ENCODE data around the gene PPFIA3.

The PPFIA3 gene

DNA sequence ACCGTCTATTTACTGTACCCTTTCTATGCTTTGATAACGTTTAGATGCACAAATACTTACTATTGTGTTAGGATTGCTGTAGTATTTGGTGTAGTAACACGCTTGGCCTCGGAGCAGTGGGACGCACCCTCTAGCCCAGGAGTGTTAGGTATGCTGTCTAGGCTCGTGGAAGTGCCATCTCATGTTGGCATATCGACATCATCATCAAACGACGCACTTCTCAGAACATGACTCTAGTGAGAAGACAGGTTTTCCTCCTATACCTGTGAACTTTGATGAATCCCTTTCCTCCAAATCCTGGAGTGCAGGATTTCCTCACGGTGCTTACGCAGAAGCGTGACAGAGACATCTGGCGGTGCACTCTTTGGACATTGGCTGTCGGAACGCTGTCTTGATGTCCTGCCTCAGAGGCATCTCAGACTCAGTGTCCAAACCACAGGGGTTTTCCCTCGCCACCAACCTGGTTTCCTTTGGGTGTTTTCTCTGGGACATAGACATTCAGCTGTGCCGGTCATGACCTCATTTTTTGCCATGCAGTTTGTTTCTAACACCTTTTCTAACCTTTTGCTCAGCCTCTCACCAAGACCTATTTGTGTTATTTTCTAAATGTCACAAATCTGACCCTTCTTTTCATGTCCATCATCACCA, 27.8 kb upstream of the PPFIA3 start:
- TF ChIP-seq JUND (IDR thresholded peaks at IDR 0.05; ENCODE audit: low read depth): no peak
- in situ Hi-C loops (cut with HindIII; ENCODE audit: low pct_unique_long_range_greater_than_20kb, low sequenced_read_pairs): no loop called here
- no peak for DNase-seq (ENCODE audit: low read depth in 1 of 2, low spot score in 1 of 2)

DNA sequence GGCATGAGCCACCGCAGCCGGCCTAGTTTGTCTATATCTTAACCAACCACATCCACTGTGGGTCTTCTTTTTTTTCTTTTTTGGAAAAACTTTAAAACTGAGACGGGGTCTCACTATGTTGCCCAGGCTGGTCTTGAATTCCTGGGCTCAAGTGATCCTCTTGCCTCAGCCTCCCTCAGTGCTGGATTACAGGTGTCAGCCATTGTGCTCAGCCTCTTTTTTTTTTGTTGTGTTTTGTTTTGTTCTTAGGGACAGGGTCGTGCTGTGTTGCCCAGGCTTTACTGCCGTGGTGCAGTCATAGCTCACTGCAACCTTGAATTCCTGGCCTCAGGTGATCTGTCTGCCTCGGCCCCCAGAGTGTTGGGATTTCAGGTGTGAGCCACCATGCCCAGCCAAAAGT, 26.7 kb upstream of the PPFIA3 start:
- in situ Hi-C loops (cut with HindIII; ENCODE audit: low pct_unique_long_range_greater_than_20kb, low sequenced_read_pairs): no loop called here
- DNase-seq (ENCODE audit: low read depth in 1 of 2, low spot score in 1 of 2): no peak
- TF ChIP-seq JUND (IDR thresholded peaks at IDR 0.05; ENCODE audit: low read depth): no peak

DNA sequence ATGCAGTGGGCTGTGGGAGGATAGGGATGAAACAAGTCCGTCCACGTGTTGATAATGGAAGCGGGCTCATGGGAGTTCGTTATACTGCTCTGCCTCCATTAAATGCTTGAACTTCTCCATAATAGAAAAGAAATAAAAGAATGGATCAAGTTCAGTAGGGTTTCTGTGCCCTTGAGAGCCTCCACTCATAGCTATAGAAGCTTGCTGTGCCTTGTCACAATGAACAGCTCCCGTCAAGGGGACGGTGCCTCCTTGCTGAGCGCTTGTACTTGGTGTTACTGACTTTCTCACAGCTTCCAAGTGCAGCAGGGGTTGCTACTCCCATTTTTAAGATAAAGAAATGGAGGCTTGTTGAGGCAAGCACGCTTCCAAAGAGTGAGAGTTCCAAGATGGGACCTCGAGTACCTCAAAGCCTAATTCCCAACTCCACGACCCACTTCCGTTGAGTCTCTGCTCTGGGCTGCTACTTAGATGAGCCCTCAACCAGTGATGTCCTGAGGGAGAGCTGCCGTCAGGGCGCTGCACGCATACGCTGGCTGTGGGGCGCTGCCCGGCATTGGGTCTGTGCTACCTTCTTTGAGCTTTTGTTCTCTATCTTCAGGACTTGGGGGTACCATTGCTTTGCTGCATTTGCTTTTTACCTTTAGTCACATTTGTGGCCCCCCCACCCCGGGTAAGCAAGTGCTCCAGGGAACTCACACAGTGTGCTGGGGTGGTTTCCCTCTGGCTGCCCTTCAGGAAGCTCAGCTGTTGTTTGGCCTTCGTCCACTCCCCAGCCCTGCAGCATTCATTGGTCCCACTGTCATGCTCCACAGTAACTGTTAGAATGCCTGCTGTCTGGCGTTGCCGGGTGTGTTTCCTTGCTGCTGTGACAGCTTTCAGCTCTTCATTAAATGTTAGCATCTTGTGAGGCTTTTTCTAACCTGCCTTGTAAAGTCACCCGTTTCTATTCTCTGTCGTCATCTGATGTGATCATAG, 24.6 kb upstream of the PPFIA3 start:
- TF ChIP-seq JUND (IDR thresholded peaks at IDR 0.05; ENCODE audit: low read depth): no peak
- DNase-seq (ENCODE audit: low read depth in 1 of 2, low spot score in 1 of 2): no peak
- in situ Hi-C loops (cut with HindIII; ENCODE audit: low pct_unique_long_range_greater_than_20kb, low sequenced_read_pairs): no loop called here

DNA sequence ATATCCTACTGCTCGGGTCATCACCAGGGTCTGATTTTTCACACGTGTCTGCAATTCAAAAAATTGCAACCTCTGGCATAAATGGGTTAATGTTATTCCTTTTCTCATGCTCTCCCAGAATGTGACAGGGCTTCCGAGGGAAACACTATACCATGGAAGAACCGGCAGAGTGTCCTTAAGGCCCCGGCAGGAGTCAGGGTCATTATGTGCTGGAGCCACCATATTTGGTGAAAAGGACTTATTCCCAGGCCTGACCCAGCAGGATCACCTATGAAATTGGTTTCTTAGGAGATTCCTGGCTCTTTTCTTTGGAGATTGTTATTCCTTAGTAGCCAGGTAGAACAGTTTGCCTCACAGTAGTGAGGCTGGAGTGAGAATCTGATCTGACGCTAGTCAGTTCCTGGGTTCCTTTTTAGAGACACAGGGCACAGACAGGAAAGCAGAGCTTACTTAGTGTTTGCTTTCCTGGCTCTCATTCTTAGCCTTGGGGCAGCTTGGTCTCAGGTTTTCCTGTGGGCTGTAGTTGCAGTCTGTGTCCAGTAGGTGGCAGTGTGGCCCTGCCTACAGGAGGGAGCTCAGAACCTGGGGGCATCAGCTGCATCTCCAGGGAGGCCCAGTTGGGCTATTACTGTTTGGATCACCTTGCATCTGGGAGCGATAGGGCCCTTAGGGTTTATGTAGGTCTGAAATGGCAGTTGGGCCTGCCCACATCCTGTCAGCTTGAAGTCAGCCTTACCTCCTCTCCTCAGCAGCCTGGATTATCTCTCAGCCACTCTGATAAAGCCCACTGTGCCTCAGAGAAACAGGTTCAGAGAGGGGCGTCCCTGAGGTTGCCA, 21.7 kb upstream of the PPFIA3 start:
- TF ChIP-seq JUND (IDR thresholded peaks at IDR 0.05; ENCODE audit: low read depth): no peak
- peak; percentile 66 to 93 for DNase-seq (ENCODE audit: low read depth in 1 of 2, low spot score in 1 of 2)
- in situ Hi-C loops (cut with HindIII; ENCODE audit: low pct_unique_long_range_greater_than_20kb, low sequenced_read_pairs): no loop called here

DNA sequence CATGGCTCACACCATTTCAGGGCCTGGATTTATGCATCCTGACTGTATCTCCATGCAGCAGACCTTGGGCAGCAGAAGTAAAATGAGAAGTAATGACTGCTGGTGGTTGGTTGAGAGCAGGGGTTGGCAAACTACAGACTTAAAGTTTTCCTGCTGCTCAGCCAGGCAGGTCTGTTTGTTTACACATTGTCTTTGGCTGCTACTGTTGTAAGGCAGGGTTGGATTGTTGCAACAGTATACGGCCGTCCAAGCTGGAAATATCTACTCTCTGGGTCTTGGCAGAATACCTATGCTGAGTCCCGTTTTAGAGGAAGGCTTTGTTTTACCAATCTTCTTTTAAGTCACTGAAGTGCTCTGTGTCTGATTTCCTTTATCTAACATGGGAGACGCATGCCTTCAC, 20.5 kb upstream of the PPFIA3 start:
- no peak for TF ChIP-seq JUND (IDR thresholded peaks at IDR 0.05; ENCODE audit: low read depth)
- DNase-seq (ENCODE audit: low read depth in 1 of 2, low spot score in 1 of 2): peak in 1 of 2 experiments; percentile 57
- in situ Hi-C loops (cut with HindIII; ENCODE audit: low pct_unique_long_range_greater_than_20kb, low sequenced_read_pairs): no loop called here

DNA sequence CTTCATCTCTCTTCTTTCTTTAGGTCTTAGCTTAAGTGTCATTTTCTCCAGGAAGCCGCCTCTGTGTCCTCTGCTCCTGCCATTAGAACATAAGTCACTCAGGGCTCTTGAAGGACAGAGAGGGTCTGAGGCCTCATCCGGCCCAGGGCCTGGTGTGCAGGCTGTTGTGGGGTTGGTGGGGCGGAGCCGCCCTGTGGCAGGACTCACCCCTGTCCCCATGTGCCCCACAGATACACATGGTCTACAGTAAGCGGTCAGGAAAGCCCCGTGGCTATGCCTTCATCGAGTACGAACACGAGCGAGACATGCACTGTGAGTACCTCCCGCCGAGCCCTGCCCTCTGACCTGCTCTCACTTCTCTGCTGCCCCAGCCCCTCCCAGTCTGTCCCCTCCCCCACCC, 18.2 kb upstream of the PPFIA3 start:
- in situ Hi-C loops (cut with HindIII; ENCODE audit: low pct_unique_long_range_greater_than_20kb, low sequenced_read_pairs): no loop called here
- no peak for TF ChIP-seq JUND (IDR thresholded peaks at IDR 0.05; ENCODE audit: low read depth)

DNA sequence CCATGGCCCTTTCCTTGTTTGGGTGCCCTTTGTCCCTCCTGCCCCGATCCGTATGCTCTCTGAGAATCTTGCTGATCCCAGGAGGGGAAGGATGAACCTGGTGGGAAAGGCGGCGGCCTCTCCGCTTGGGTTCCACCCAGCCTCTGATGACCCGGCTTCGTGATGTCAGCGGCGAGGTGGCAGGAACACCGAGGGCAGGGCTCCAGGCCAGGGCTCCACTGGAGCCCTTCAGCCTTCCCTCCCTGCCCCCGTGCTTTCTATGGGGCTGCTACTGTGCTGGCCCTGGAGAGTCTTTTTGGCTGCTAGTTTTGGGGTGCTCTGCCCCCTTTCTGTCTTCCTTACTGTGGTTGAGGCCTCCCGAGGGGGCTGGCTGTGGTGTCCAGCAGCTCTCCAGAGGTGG, 17.0 kb upstream of the PPFIA3 start:
- TF ChIP-seq JUND (IDR thresholded peaks at IDR 0.05; ENCODE audit: low read depth): no peak
- DNase-seq (ENCODE audit: low read depth in 1 of 2, low spot score in 1 of 2): no peak
- in situ Hi-C loops (cut with HindIII; ENCODE audit: low pct_unique_long_range_greater_than_20kb, low sequenced_read_pairs): no loop called here

More for the DNA sequence above, 18.2 kb upstream of the PPFIA3 start:
- no peak for DNase-seq (ENCODE audit: low read depth in 1 of 2, low spot score in 1 of 2)

DNA sequence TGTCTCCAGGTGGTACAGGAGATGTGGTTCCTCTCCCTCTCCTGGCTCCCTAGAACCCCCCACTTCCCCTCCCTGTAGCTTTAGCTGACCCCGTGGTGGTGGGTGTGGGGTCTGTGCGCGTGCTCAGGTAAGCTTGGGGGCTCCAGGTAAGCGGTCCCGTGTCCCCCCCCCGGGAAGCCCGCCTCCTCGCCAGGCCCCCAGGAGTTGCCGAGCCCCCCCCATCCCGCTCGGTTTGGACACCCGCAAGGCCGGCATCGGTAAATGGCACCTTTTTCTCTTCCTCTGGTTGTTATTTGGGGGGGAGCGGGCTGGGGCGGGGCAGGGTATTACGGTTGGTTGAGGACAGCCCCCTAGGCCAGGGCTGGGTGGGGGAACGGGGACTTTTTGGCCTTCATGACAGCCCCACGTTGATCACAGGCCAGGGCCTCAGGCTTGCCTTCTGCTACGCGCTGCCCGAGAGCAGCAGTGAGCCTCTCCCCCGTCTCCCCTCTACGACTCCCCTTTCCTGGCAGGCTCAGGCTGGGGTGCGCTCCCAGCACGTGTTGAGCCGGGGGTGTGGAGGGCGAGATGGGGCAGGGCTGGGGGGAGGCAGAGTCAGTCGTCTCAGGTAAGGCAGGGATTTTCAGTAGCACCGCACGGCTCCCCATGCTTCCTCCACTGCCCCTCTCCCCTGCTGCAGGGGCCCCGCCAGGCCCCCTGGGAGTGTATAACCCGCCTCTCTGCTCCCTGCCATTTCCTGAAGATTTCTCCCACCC, 15.8 kb upstream of the PPFIA3 start:
- no peak for TF ChIP-seq JUND (IDR thresholded peaks at IDR 0.05; ENCODE audit: low read depth)
- no peak for DNase-seq (ENCODE audit: low read depth in 1 of 2, low spot score in 1 of 2)
- in situ Hi-C loops (cut with HindIII; ENCODE audit: low pct_unique_long_range_greater_than_20kb, low sequenced_read_pairs): no loop called here

DNA sequence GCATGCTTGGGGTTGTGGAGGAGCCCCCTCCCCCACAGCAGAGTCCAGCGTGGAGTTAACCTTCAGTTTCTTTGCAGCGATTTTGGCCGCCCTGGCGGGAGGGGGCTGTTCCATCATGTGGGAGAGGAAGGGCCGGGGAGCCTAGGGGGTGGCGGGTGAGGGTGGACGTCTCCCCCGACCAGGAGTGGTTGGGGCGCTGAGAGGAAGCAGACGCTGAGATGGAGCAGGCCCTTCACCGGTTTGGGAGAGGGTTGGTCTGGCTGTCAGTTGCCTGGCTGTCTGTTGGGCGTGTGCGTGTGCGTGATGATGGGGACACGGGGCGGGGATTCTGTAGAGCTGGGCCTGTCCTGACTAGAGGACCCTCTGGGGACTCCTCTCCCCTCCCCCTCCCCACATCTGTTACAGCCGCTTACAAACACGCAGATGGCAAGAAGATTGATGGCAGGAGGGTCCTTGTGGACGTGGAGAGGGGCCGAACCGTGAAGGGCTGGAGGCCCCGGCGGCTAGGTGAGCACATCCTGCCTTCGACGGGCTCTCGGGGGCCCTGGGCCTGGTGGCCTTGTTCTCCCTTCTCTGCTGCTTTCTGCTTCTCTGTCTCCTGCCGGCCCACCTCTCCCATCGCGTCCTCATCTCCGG, 15.0 kb upstream of the PPFIA3 start:
- no peak for TF ChIP-seq JUND (IDR thresholded peaks at IDR 0.05; ENCODE audit: low read depth)
- DNase-seq (ENCODE audit: low read depth in 1 of 2, low spot score in 1 of 2): no peak
- in situ Hi-C loops (cut with HindIII; ENCODE audit: low pct_unique_long_range_greater_than_20kb, low sequenced_read_pairs): no loop called here

DNA sequence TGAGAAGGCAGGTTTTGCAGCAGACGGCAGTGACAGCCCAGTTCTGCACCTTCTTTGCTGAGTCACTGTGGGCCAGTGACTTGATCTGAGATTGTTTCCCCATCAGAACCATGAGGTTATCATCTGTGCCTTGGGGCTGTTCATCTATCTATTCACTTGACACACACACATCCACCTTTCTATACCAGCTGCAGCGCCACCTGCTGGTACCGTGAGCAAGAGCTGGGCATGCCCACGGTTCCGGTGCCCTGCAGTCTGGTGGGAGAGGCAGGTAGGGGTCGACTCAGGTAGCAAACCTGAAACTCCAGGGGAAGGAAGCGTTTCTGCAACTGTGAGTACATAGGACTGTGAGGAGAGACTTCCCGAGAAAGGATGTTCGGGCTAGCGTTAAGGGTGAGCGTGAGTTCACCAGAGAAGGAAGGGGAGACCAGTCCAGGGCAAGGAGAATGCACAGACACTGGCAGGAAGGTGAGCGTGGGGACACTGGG, 12.7 kb upstream of the PPFIA3 start:
- no peak for TF ChIP-seq JUND (IDR thresholded peaks at IDR 0.05; ENCODE audit: low read depth)
- in situ Hi-C loops (cut with HindIII; ENCODE audit: low pct_unique_long_range_greater_than_20kb, low sequenced_read_pairs): no loop called here
- peak in 1 of 2 experiments; percentile 56 for DNase-seq (ENCODE audit: low read depth in 1 of 2, low spot score in 1 of 2)

DNA sequence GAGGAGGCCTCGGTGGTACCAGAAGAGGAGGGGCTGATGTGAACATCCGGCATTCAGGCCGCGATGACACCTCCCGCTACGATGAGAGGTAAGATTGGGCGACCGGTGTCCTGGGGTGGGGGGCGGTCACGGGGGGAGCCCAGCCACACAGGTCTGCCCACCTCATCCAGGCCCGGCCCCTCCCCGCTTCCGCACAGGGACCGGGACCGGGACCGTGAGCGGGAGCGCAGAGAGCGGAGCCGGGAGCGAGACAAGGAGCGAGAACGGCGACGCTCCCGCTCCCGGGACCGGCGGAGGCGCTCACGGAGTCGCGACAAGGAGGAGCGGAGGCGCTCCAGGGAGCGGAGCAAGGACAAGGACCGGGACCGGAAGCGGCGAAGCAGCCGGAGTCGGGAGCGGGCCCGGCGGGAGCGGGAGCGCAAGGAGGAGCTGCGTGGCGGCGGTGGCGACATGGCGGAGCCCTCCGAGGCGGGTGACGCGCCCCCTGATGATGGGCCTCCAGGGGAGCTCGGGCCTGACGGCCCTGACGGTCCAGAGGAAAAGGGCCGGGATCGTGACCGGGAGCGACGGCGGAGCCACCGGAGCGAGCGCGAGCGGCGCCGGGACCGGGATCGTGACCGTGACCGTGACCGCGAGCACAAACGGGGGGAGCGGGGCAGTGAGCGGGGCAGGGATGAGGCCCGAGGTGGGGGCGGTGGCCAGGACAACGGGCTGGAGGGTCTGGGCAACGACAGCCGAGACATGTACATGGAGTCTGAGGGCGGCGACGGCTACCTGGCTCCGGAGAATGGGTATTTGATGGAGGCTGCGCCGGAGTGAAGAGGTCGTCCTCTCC, 11.5 kb upstream of the PPFIA3 start:
- DNase-seq (ENCODE audit: low read depth in 1 of 2, low spot score in 1 of 2): no peak
- in situ Hi-C loops (cut with HindIII; ENCODE audit: low pct_unique_long_range_greater_than_20kb, low sequenced_read_pairs): no loop called here
- TF ChIP-seq JUND (IDR thresholded peaks at IDR 0.05; ENCODE audit: low read depth): no peak

Data from T47D (cell line).